ENCODE measurements around the gene CDKAL1. TPM values are rescaled to one million over a fixed set of nuclear protein-coding genes. Genes with fewer than 3 reads are reported as not detected.

CDKAL1 gene
- total and polyA plus RNA-seq, 10 of the 15 experiments (the other 5 are each of a cell fraction or from before 2014, with no cell fraction given): 10.7 to 26.9 (median 17.3) TPM

DNA sequence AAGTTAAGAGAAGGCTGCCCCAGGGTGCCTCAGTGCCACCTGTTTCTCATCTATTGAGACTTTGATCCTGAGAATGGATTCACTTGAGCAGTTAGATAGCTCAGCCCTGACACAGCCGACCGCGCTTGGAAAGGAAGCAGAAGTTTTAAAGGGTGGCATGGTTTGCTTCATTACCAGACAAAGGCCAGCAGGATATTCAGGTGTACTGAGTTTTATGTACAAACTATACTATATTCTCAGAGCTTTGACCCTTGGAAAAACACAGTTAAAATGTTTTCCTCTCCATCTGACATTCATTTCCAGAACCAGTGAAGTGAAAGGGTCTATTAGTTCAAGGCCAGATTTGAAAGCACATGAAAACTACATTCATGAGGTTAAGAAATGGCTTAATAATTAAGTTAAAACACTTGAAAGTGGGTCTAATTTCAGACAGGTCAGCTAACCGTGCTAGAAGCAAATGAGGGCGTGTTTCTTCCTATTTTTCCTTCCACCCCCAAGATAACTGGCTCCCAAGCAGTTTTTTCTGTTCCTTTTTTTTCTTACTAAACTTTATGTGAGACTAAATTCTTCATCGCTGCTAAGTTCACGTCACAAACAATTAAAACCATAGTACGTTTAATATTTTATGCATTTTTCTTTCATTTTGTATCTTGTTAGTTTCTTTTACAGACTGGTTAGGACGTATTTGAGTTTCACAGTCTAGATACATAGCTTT lies 674.0 kb downstream of the CDKAL1 start:
- 54% methylated on average over 9 of the region's 9 CpGs for WGBS (ENCODE audit: insufficient coverage, insufficient replicate concordance, low lambda C conversion rate, missing lambda C conversion rate)
- H3K4me1 ChIP-seq (ENCODE audit: control insufficient read depth, insufficient read depth, low read length): peaks cover 39% of the 10 kb centered on the region
- DNase-seq (ENCODE audit: low read depth, low spot score) (no peak), FAIRE-seq (no peak), ATAC-seq (peak; percentile 54)
- peak overlapping the region; percentile 41 for H2AFZ ChIP-seq (ENCODE audit: control insufficient read depth, low read depth, low read length)
- H3K36me3 ChIP-seq (ENCODE audit: control insufficient read depth in 2 of 2, insufficient read depth in 2 of 2, low read length in 1 of 2): no peaks in the 10 kb centered on the region; a peak in 1 of 4 replicates
- SMC1A ChIA-PET (ENCODE audit: uncharacterized antibody, unreplicated experiment): interaction anchor here (0.6 to 2.4 kb wide), 24 partner anchors 10 to 381 kb away, joined by 3 to 34 read pairs (median 4); no protein-coding TSS in a partner anchor
- no TSS peak for BruUV-seq (replicated peaks)
- peaks cover 5% of the 10 kb centered on the region; the same call in 2 of the 3 replicates for H3K9me3 ChIP-seq (replicated peaks; ENCODE audit: control insufficient read depth, insufficient read depth, low read length)
- RAD21 ChIA-PET (ENCODE audit: unreplicated experiment): interaction anchor here (0.7 to 1.9 kb wide), 17 partner anchors 10 to 701 kb away, joined by 3 to 8 read pairs (median 3); no protein-coding TSS in a partner anchor
- no peak overlapping the region for H3K4me3 ChIP-seq
- H3K4me2 ChIP-seq (ENCODE audit: control insufficient read depth, insufficient read depth): peak overlapping the region; percentile 72
- CTCF ChIA-PET: interaction anchor here (0.8 to 2.3 kb wide), 7 partner anchors 9 to 644 kb away, joined by 3 to 8 read pairs (median 3); no protein-coding TSS in a partner anchor
- peak overlapping the region; percentile 21; the same call in 1 of the 2 replicates for H3K9ac ChIP-seq (ENCODE audit: control insufficient read depth, insufficient read depth, low read length)
- H3K27me3 ChIP-seq (replicated peaks in 1 of 2; ENCODE audit: control insufficient read depth in 2 of 2, insufficient read depth in 2 of 2, low read length in 1 of 2): no peaks in the 10 kb centered on the region
- H3K27ac ChIP-seq (ENCODE audit: control insufficient read depth, insufficient read depth): peak overlapping the region; percentile 50
- POLR2A ChIA-PET: interaction anchor here (1.0 to 1.4 kb wide), 5 partner anchors 9 to 171 kb away, joined by 3 to 8 read pairs (median 6); no protein-coding TSS in a partner anchor
- H4K20me1 ChIP-seq (ENCODE audit: control insufficient read depth, insufficient read depth): no peaks in the 10 kb centered on the region
- in situ Hi-C loops (cut with MboI): no loop called here
- H3K79me2 ChIP-seq (ENCODE audit: control insufficient read depth, insufficient read depth, low read length): no peaks in the 10 kb centered on the region
- intact Hi-C loops (cut with micrococcal nuclease; ENCODE audit: unreplicated experiment): loop anchor here (1.0 kb wide), 1 partner anchor 49 kb away; no protein-coding TSS in a partner anchor
- no peak for TF ChIP-seq NRF1 (conservative IDR thresholded peaks at IDR 0.05; ENCODE audit: low read depth, low read length)
- TF ChIP-seq, protein P1, sequence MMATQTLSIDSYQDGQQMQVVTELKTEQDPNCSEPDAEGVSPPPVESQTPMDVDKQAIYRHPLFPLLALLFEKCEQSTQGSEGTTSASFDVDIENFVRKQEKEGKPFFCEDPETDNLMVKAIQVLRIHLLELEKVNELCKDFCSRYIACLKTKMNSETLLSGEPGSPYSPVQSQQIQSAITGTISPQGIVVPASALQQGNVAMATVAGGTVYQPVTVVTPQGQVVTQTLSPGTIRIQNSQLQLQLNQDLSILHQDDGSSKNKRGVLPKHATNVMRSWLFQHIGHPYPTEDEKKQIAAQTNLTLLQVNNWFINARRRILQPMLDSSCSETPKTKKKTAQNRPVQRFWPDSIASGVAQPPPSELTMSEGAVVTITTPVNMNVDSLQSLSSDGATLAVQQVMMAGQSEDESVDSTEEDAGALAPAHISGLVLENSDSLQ (IDR thresholded peaks at IDR 0.05): no peak
- TF ChIP-seq BCL11A (IDR thresholded peaks at IDR 0.05; ENCODE audit: low read depth, low read length): no peak
- TF ChIP-seq MYB (IDR thresholded peaks at IDR 0.05; ENCODE audit: borderline replicate concordance, low read depth, low read length): no peak
- peak; percentile 68 for TF ChIP-seq ZNF384 (IDR thresholded peaks at IDR 0.05; ENCODE audit: borderline replicate concordance, low read depth, low read length)
- no peak for TF ChIP-seq ZNF217 (IDR thresholded peaks at IDR 0.05)
- TF ChIP-seq, protein P2, sequence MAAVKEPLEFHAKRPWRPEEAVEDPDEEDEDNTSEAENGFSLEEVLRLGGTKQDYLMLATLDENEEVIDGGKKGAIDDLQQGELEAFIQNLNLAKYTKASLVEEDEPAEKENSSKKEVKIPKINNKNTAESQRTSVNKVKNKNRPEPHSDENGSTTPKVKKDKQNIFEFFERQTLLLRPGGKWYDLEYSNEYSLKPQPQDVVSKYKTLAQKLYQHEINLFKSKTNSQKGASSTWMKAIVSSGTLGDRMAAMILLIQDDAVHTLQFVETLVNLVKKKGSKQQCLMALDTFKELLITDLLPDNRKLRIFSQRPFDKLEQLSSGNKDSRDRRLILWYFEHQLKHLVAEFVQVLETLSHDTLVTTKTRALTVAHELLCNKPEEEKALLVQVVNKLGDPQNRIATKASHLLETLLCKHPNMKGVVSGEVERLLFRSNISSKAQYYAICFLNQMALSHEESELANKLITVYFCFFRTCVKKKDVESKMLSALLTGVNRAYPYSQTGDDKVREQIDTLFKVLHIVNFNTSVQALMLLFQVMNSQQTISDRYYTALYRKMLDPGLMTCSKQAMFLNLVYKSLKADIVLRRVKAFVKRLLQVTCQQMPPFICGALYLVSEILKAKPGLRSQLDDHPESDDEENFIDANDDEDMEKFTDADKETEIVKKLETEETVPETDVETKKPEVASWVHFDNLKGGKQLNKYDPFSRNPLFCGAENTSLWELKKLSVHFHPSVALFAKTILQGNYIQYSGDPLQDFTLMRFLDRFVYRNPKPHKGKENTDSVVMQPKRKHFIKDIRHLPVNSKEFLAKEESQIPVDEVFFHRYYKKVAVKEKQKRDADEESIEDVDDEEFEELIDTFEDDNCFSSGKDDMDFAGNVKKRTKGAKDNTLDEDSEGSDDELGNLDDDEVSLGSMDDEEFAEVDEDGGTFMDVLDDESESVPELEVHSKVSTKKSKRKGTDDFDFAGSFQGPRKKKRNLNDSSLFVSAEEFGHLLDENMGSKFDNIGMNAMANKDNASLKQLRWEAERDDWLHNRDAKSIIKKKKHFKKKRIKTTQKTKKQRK (IDR thresholded peaks at IDR 0.05; ENCODE audit: low read depth, low read length): no peak
- no peak for TF ChIP-seq HCFC1 (IDR thresholded peaks at IDR 0.05; ENCODE audit: low read length)
- no peak for TF ChIP-seq HDGF (IDR thresholded peaks at IDR 0.05)
- TF ChIP-seq, protein P3, sequence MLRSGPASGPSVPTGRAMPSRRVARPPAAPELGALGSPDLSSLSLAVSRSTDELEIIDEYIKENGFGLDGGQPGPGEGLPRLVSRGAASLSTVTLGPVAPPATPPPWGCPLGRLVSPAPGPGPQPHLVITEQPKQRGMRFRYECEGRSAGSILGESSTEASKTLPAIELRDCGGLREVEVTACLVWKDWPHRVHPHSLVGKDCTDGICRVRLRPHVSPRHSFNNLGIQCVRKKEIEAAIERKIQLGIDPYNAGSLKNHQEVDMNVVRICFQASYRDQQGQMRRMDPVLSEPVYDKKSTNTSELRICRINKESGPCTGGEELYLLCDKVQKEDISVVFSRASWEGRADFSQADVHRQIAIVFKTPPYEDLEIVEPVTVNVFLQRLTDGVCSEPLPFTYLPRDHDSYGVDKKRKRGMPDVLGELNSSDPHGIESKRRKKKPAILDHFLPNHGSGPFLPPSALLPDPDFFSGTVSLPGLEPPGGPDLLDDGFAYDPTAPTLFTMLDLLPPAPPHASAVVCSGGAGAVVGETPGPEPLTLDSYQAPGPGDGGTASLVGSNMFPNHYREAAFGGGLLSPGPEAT (IDR thresholded peaks at IDR 0.05; ENCODE audit: low read depth): peak; percentile 43; the same call in 1 of the 2 replicates
- TF ChIP-seq, protein P4, sequence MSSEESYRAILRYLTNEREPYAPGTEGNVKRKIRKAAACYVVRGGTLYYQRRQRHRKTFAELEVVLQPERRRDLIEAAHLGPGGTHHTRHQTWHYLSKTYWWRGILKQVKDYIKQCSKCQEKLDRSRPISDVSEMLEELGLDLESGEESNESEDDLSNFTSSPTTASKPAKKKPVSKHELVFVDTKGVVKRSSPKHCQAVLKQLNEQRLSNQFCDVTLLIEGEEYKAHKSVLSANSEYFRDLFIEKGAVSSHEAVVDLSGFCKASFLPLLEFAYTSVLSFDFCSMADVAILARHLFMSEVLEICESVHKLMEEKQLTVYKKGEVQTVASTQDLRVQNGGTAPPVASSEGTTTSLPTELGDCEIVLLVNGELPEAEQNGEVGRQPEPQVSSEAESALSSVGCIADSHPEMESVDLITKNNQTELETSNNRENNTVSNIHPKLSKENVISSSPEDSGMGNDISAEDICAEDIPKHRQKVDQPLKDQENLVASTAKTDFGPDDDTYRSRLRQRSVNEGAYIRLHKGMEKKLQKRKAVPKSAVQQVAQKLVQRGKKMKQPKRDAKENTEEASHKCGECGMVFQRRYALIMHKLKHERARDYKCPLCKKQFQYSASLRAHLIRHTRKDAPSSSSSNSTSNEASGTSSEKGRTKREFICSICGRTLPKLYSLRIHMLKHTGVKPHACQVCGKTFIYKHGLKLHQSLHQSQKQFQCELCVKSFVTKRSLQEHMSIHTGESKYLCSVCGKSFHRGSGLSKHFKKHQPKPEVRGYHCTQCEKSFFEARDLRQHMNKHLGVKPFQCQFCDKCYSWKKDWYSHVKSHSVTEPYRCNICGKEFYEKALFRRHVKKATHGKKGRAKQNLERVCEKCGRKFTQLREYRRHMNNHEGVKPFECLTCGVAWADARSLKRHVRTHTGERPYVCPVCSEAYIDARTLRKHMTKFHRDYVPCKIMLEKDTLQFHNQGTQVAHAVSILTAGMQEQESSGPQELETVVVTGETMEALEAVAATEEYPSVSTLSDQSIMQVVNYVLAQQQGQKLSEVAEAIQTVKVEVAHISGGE (CRISPR knock-in tag; IDR thresholded peaks at IDR 0.05): no peak
- TF ChIP-seq CREB1 (IDR thresholded peaks at IDR 0.05; ENCODE audit: low read depth): no peak
